Type B pancreatic cell (in vitro differentiated cells): ENCODE results near the gene IGF2. TPM values are rescaled to one million over a fixed set of nuclear protein-coding genes. Genes with fewer than 3 reads are reported as not detected.

ENCODE experiments used
- DNase-seq: peaks from one replicate; pipeline ENCODE4 v3.0.0; 2021; ENCODE audit warnings: mixed read lengths; ENCODE audit not compliant: unreplicated experiment; ENCODE audit errors: extremely low spot score
- H3K27ac Mint-ChIP-seq: 2 replicates; pipeline ENCODE4 v1.8.0; 2021; ENCODE audit warnings: mild to moderate bottlenecking, mixed read lengths
- H3K27me3 Mint-ChIP-seq: 2 replicates; pipeline ENCODE4 v1.8.0; 2021; ENCODE audit warnings: mixed read lengths
- H3K36me3 Mint-ChIP-seq: 2 replicates; pipeline ENCODE4 v1.8.0; 2021; ENCODE audit warnings: mixed read lengths
- H3K4me1 Mint-ChIP-seq: one replicate; pipeline ENCODE4 v1.8.0; 2021; ENCODE audit warnings: mixed read lengths; ENCODE audit not compliant: unreplicated experiment
- H3K4me3 Mint-ChIP-seq: 2 replicates; pipeline ENCODE4 v1.8.0; 2021; ENCODE audit warnings: mild to moderate bottlenecking, mixed read lengths
- H3K9me3 Mint-ChIP-seq: 2 replicates; pipeline ENCODE4 v1.8.0; 2021; ENCODE audit warnings: mixed read lengths
- CTCF ChIP-seq: fragments of 200-600 bp; sonication (generic); conservative IDR thresholded peaks from 2 replicates; pipeline ENCODE4 v1.5.0; 2021; ENCODE audit warnings: antibody characterized with exemption, mild to moderate bottlenecking
- total RNA-seq: library from RNA; stranded (reverse); gene quantifications from 2 replicates; pipeline ENCODE4 v1.2.1, GENCODE V29; 2021; ENCODE audit warnings: low replicate concordance

IGF2 gene
- total RNA-seq, 1 donor from 2014 or later: 2,350 TPM

- H3K27ac Mint-ChIP-seq: no peak overlapping the region
- H3K27me3 Mint-ChIP-seq: no peaks in the 10 kb centered on the region
- H3K9me3 Mint-ChIP-seq: peaks cover 7% of the 10 kb centered on the region
- no peaks in the 10 kb centered on the region for H3K4me1 Mint-ChIP-seq
- H3K4me3 Mint-ChIP-seq: no peak overlapping the region
- peak; percentile 48 for TF ChIP-seq CTCF
- peak; percentile 58 for DNase-seq
- H3K36me3 Mint-ChIP-seq: no peaks in the 10 kb centered on the region
Measured at GRCh38 chr11:2088746-2089535, 50.2 kb downstream of the IGF2 start.

GRCh38 chr11:2088284-2088683 is 50.9 kb downstream of the IGF2 start:
- no peak for DNase-seq
- Mint-ChIP-seq H3K27me3 (no peaks in the 10 kb centered on the region), H3K9me3 (peaks cover 11% of the 10 kb centered on the region), H3K27ac (no peak overlapping the region), H3K4me1 (no peaks in the 10 kb centered on the region), H3K4me3 (no peak overlapping the region), H3K36me3 (no peaks in the 10 kb centered on the region)
- no peak for TF ChIP-seq CTCF

GRCh38 chr11:2086239-2087040 is 52.7 kb downstream of the IGF2 start:
- Mint-ChIP-seq H3K27ac (no peak overlapping the region), H3K4me1 (no peaks in the 10 kb centered on the region), H3K36me3 (no peaks in the 10 kb centered on the region), H3K27me3 (no peaks in the 10 kb centered on the region), H3K4me3 (no peak overlapping the region), H3K9me3 (peaks cover 11% of the 10 kb centered on the region)
- DNase-seq: peak; percentile 55
- no peak for TF ChIP-seq CTCF

- H3K27ac Mint-ChIP-seq: no peak overlapping the region
- no peak for TF ChIP-seq CTCF
Measured at GRCh38 chr11:2085251-2086066, 53.7 kb downstream of the IGF2 start.

GRCh38 chr11:2084721-2085120 is 54.5 kb downstream of the IGF2 start:
- Mint-ChIP-seq H3K4me3 (no peak overlapping the region), H3K27me3 (no peaks in the 10 kb centered on the region), H3K27ac (no peak overlapping the region), H3K4me1 (no peaks in the 10 kb centered on the region), H3K36me3 (no peaks in the 10 kb centered on the region), H3K9me3 (peaks cover 11% of the 10 kb centered on the region)
- TF ChIP-seq CTCF: no peak
- DNase-seq: no peak

More at GRCh38 chr11:2085251-2086066, 53.7 kb downstream of the IGF2 start:
- peak; percentile 65 for DNase-seq
- Mint-ChIP-seq H3K36me3 (no peaks in the 10 kb centered on the region), H3K9me3 (peaks cover 11% of the 10 kb centered on the region), H3K4me3 (no peak overlapping the region), H3K4me1 (no peaks in the 10 kb centered on the region), H3K27me3 (no peaks in the 10 kb centered on the region)
